SK-N-SH (cell line): ENCODE measurements around the gene PWWP2B. TPM values are rescaled to one million over a fixed set of nuclear protein-coding genes. Genes with fewer than 3 reads are reported as not detected.

ENCODE experiments used
- CTCF ChIA-PET: fragments of 300-600, 350-600 bp; formaldehyde crosslinking; extraction: SDS; loops from one replicate; lab custom pipeline; 2021; lab: Yijun Ruan, JAX
- POLR2A ChIA-PET: fragments of 350-600 bp; sonication (Branson Sonifier 250); formaldehyde crosslinking; extraction: SDS; loops from one replicate; lab custom pipeline; 2020; ENCODE audit warnings: antibody characterized with exemption, inconsistent platforms; lab: Yijun Ruan, JAX
- DNase-seq: peaks from one replicate; pipeline ENCODE4 v3.0.0; 2012
- H2AFZ ChIP-seq: fragments of 200-600 bp; sonication (generic); 2 replicates; pipeline ENCODE4 v1.8.1; 2016; ENCODE audit warnings: antibody characterized with exemption, mild to moderate bottlenecking, low read depth
- H3F3A ChIP-seq: fragments of 200-600 bp; sonication (generic); replicated peaks from 2 replicates; pipeline ENCODE3; 2016; ENCODE audit warnings: antibody characterized with exemption, mild to moderate bottlenecking; ENCODE audit not compliant: insufficient read depth
- H3K27ac ChIP-seq, 2 experiments: fragments of 200-500 bp in 1 of 2; fragments of 200-600 bp in 1 of 2; sonication (Bioruptor generic) in 1 of 2; sonication (generic), shearing (Covaris generic) in 1 of 2; 2 replicates each; pipeline versions ENCODE4 v1.5.1 to v1.6.1; 2014 to 2016; ENCODE audit warnings: low read depth in 2 of 2, inconsistent platforms in 1 of 2, low read length in 1 of 2, mild to moderate bottlenecking in 1 of 2, mixed read lengths in 1 of 2
- H3K27me3 ChIP-seq: fragments of 200-600 bp; sonication (generic), shearing (Covaris generic); 2 replicates; pipeline ENCODE4 v1.6.1; 2016; ENCODE audit warnings: mixed run types; ENCODE audit not compliant: insufficient read depth
- H3K36me3 ChIP-seq, 2 experiments: fragments of 200-500 bp in 1 of 2; fragments of 200-600 bp in 1 of 2; sonication (Bioruptor generic) in 1 of 2; sonication (generic) in 1 of 2; replicated peaks in 1 of 2; 2 replicates each; pipeline versions ENCODE3 to v1.5.1; 2014 to 2016; ENCODE audit warnings: low read length in 1 of 2, mild to moderate bottlenecking in 1 of 2; ENCODE audit not compliant: insufficient read depth in 2 of 2, control insufficient read depth in 1 of 2
- H3K4me1 ChIP-seq, 2 experiments: fragments of 200-500 bp in 1 of 2; fragments of 200-600 bp in 1 of 2; sonication (Bioruptor generic) in 1 of 2; sonication (generic), shearing (Covaris generic) in 1 of 2; 2 replicates each; pipeline versions ENCODE4 v1.5.1 to v1.6.1; 2014 to 2016; ENCODE audit warnings: low read depth in 1 of 2, low read length in 1 of 2, mixed run types in 1 of 2; ENCODE audit not compliant: insufficient read depth in 2 of 2, control insufficient read depth in 1 of 2
- H3K4me2 ChIP-seq: fragments of 200-600 bp; sonication (generic), shearing (Covaris generic); 2 replicates; pipeline ENCODE4 v1.6.1; 2017; ENCODE audit warnings: mixed run types
- H3K4me3 ChIP-seq, 2 experiments: fragments of 200-500 bp in 1 of 2; fragments of 200-600 bp in 1 of 2; sonication (Bioruptor generic) in 1 of 2; sonication (generic), shearing (Covaris generic) in 1 of 2; 2 replicates each; pipeline versions ENCODE4 v1.5.1 to v1.8.1; 2014 to 2016; ENCODE audit warnings: low read depth in 2 of 2, inconsistent platforms in 1 of 2, low read length in 1 of 2, mild to moderate bottlenecking in 1 of 2, mixed read lengths in 1 of 2, moderate library complexity in 1 of 2
- H3K79me2 ChIP-seq: fragments of 200-600 bp; sonication (generic); 2 replicates; pipeline ENCODE4 v1.8.1; 2017; ENCODE audit warnings: mild to moderate bottlenecking; ENCODE audit not compliant: insufficient read depth
- H3K9ac ChIP-seq: fragments of 200-600 bp; sonication (generic); 2 replicates; pipeline ENCODE4 v1.6.1; 2017; ENCODE audit warnings: mixed run types
- H3K9me2 ChIP-seq: fragments of 200-600 bp; sonication (generic); 2 replicates; pipeline ENCODE4 v1.6.1; 2017; ENCODE audit warnings: mixed run types
- H3K9me3 ChIP-seq: fragments of 200-600 bp; sonication (generic); 2 replicates; pipeline ENCODE4 v1.6.1; 2017; ENCODE audit warnings: mixed run types, mild to moderate bottlenecking, moderate library complexity
- H4K20me1 ChIP-seq: fragments of 200-600 bp; sonication (generic); 2 replicates; pipeline ENCODE4 v1.6.1; 2017; ENCODE audit warnings: mild to moderate bottlenecking, mixed run types; ENCODE audit not compliant: insufficient read depth
- CTCF ChIP-seq: fragments of 200-600 bp; sonication (generic); IDR thresholded peaks from 2 replicates; pipeline ENCODE4 v1.6.1; 2017; ENCODE audit warnings: antibody characterized with exemption, mild to moderate bottlenecking, moderate library complexity
- EZH2phosphoT487 ChIP-seq: fragments of 200-600 bp; sonication (generic); IDR thresholded peaks from 2 replicates; pipeline ENCODE4 v1.6.1; 2017; ENCODE audit warnings: low read depth, mixed run types, mild to moderate bottlenecking, antibody characterized with exemption, moderate library complexity, borderline replicate concordance
- FOXJ3 ChIP-seq: sonication (generic); formaldehyde crosslinking; IDR thresholded peaks from 2 replicates; pipeline ENCODE4 v1.5.1; 2020; ENCODE audit warnings: mild to moderate bottlenecking, missing genetic modification reagents
- GATA2 ChIP-seq: sonication (generic); formaldehyde crosslinking; IDR thresholded peaks from 2 replicates; pipeline ENCODE4 v1.5.0; 2020; ENCODE audit warnings: mild to moderate bottlenecking, missing genetic modification reagents
- MAX ChIP-seq: IDR thresholded peaks from 2 replicates; pipeline ENCODE4 v1.4.0; 2012; ENCODE audit warnings: low read depth
- MEF2A ChIP-seq: IDR thresholded peaks from 2 replicates; pipeline ENCODE4 v1.4.0; 2012; ENCODE audit warnings: low read depth, borderline replicate concordance
- MXI1 ChIP-seq: IDR thresholded peaks from 2 replicates; pipeline ENCODE4 v1.6.1; 2012; ENCODE audit warnings: mild to moderate bottlenecking, low read depth, low read length, improper control_type of control experiment
- NRF1 ChIP-seq: IDR thresholded peaks from 2 replicates; pipeline ENCODE4 v1.6.1; 2012; ENCODE audit warnings: low read depth, mild to moderate bottlenecking, low read length
- PBX3 ChIP-seq: IDR thresholded peaks from 2 replicates; pipeline ENCODE4; 2012
- RCOR1 ChIP-seq: fragments of 150-350 bp; IDR thresholded peaks from 2 replicates; pipeline ENCODE4 v1.6.1; 2017; ENCODE audit warnings: antibody characterized with exemption, low read length
- REST ChIP-seq: IDR thresholded peaks from 2 replicates; pipeline ENCODE4 v1.6.1; 2012; ENCODE audit warnings: mild to moderate bottlenecking, low read depth, low read length, moderate library complexity
- RFX5 ChIP-seq: IDR thresholded peaks from 2 replicates; pipeline ENCODE4 v1.6.1; 2012; ENCODE audit warnings: mild to moderate bottlenecking, improper control_type of control experiment, low read length
- WGBS: methylation state at CpG from one replicate; pipeline ENCODE4 v1.1.6; 2017; ENCODE audit warnings: low lambda C conversion rate; 5-methylcytosine and 5-hydroxymethylcytosine counted together
- polyA plus RNA-seq, 3 experiments: library from polyadenylated mRNA; depleted of rRNA; stranded (reverse); fragments of >200 nt; gene quantifications; 2 replicates each; pipeline ENCODE4 v1.2.3, GENCODE V29; 2012

Gene PWWP2B
- polyA plus RNA-seq, 1 of the 3 experiments (the other 2 are of a cell fraction) = 2.4 TPM

- no peak for DNase-seq
- Histone ChIP-seq H4K20me1 (no peaks in the 10 kb centered on the region), H3K27me3 (no peaks in the 10 kb centered on the region), H2AFZ (no peak overlapping the region), H3K9ac (no peak overlapping the region), H3K36me3 (no peaks in the 10 kb centered on the region), H3K79me2 (peaks cover 8% of the 10 kb centered on the region; the same call in 1 of the 2 replicates), H3K9me3 (no peaks in the 10 kb centered on the region), H3F3A (peaks cover 3% of the 10 kb centered on the region), H3K4me2 (no peak overlapping the region), H3K4me1 (peaks cover 4 to 20% of the 10 kb centered on the region in 2 experiments; a peak in 2 of 4 replicates), H3K27ac (no peak overlapping the region), H3K9me2 (no peaks in the 10 kb centered on the region), H3K4me3 (no peak overlapping the region)
- WGBS = 96% methylated on average over 8 of the region's 13 CpGs
- ChIA-PET CTCF (interaction anchor here (1.0 kb wide), 1 partner anchor 65 kb away, joined by 4 read pairs; no protein-coding TSS in a partner anchor), POLR2A (interaction anchor here (1.0 kb wide), 1 partner anchor 112 kb away, joined by 3 read pairs; no protein-coding TSS in a partner anchor)
- no peak for TF ChIP-seq RCOR1
- no peak for TF ChIP-seq MAX
- no peak for TF ChIP-seq CTCF
- TF ChIP-seq REST = no peak
- TF ChIP-seq EZH2phosphoT487 = no peak
- no peak for TF ChIP-seq MEF2A
- no peak for TF ChIP-seq NRF1
- TF ChIP-seq GATA2 (CRISPR knock-in tag) = no peak
- no peak for TF ChIP-seq RFX5
- no peak for TF ChIP-seq PBX3
- no peak for TF ChIP-seq MXI1
- no peak for TF ChIP-seq FOXJ3 (CRISPR knock-in tag)
Observed at GRCh38 chr10:132394201-132394811, 2.7 kb upstream of the PWWP2B start.
